CD4-positive, alpha-beta T cell treated with Interleukin-17A for 4 hours (primary cell): ENCODE results near the gene ARF1.

Source experiments
- DNase-seq: peaks from one replicate; pipeline ENCODE4 v3.0.0-alpha.2; 2020; ENCODE audit warnings: mixed read lengths

The ARF1 gene

GRCh38 chr1:228088586-228089498 is 6.3 kb downstream of the ARF1 start:
- peak; percentile 5 for DNase-seq

DNA sequence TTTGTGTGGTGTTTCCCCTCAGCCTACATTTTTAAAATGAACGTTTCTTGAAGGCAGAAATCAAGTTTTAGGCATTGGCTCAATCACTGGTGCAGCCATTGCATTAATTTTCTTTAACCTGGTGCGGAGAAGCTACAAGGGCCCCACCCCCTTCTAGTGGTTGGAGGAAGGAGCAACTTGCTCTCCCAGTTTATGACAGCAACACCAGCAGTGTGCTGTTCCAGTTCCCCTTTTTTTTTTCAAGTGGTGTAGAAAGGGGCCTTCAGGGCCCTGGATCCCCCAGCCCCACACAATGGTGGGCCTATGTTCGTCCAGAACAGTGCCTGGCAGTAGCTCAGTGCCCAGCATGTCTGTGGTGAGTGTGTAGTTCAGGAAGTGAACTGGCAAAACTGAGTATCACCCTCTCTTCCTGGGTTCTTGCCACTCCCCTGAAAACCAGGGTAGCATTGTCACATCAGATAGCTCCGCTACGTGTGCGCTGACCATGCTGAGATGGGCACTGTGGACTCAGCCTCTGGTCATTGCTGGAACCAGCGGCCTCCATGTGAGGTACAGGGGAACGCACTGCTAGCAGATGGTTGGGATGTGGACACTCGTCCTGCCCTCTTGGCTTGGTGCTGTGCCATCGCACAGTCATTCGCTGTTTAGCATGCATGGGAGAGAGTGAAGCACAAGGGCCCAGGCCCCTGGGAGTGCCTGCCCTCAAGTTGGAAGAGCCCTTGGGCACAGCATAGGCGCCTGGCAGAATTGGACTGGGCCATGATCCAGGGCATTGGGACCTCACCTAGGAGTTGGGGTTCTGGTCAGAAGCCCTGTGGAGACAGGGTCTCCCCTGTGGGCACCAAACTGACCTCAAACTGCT is 7.2 kb downstream of the ARF1 start:
- DNase-seq: peak; percentile 3

DNA sequence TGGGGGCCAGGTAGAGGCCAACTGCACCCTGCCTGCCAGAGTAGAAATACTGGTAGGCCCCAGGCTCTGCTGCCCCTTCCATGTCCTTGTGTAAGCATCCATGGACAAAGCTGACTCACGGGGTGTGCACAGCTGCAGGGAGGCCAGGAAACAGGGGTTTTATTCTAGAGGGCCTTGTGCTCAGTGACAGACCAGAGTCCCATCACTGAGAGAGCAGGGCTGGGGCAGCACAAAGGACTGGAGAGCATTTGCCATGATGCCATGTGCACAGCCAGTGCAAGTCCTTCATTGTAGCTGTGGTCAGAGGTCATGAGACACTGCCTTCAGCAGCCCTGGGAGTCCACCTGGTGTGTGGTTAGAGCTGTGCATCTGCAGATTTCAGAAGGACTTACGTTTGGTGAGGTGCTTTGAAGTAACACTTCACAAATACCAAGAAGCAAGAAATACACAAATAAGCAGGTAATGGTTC is 8.1 kb downstream of the ARF1 start:
- DNase-seq: peak; percentile 6

GRCh38 chr1:228091084-228091483 is 8.6 kb downstream of the ARF1 start:
- no peak for DNase-seq

GRCh38 chr1:228092342-228093049 is 10.0 kb downstream of the ARF1 start:
- peak; percentile 2 for DNase-seq

GRCh38 chr1:228093050-228093906 is 10.8 kb downstream of the ARF1 start:
- DNase-seq: peak; percentile 2

GRCh38 chr1:228094432-228095016 is 12.0 kb downstream of the ARF1 start:
- DNase-seq: peak; percentile 1

GRCh38 chr1:228095161-228095560 is 12.7 kb downstream of the ARF1 start:
- DNase-seq: no peak

DNA sequence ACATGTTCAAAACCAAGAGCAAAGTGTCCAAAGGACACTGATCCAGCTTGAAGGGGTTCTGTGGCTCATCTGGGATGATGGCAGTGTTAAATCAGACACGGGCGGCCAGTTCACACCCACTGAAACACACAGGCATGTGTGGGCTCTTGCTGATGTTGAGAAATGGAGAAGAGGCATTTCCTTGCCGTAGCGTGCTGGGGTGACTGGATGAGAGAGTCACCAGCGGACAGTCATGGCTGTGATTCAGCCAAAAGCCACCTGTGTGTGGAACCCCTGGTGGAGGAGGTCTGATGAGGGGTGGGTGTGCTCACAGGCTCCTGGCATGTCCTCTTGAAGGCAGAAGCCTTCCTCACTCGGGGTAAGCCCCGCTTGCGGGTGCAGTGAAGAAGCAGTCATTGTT is 13.4 kb downstream of the ARF1 start:
- peak; percentile 1 for DNase-seq

- peak; percentile 2 for DNase-seq
These were observed 14.2 kb downstream of the ARF1 start for GRCh38 chr1:228096416-228097332.

GRCh38 chr1:228097333-228098081 is 15.0 kb downstream of the ARF1 start:
- no peak for DNase-seq

GRCh38 chr1:228098323-228098931 is 15.9 kb downstream of the ARF1 start:
- DNase-seq: no peak

- DNase-seq: no peak
These were observed 16.8 kb downstream of the ARF1 start for GRCh38 chr1:228099331-228099732.

- DNase-seq: no peak
These were observed 18.5 kb downstream of the ARF1 start for GRCh38 chr1:228100822-228101613.

- no peak for DNase-seq
These were observed 19.1 kb downstream of the ARF1 start for GRCh38 chr1:228101614-228101993.

DNA sequence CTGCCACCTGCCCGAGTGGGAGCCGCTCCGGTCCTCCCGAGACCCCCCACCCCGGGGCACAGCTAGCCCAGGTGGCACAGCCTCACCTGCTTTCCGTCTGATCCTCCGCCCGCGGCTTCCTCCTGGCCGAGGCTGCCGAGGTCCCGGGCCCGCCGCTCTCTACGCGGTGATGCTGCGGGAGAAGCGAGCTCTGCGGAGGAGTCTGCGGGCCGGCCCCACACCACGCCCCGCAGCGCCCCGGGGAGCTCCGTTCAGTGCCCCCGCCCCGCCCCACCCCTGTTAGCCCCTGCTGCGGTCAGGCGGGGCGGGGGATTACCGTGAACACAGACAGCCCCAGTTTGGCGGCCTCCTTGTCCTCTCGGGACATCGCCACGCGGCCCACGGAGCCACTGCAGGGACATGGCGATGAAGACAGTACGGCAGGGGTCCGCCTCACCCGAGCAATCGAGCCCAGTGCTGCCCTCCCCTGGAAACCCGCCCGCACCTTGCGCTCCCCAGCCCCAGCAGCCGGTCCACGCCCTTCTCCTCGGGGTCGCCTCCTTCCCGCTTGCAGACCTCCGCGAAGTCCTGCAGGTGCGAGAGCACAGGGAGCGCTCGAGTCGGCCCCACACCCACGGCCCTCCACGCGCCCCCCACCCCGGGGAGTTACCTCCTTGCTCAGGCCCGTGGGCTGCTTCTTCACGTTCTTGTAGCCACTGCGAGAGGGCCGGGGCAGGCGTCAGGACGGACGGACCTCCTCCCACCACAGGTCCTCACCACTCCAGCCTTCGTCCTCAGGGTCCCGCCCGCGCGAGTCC is 19.7 kb downstream of the ARF1 start:
- peak; percentile 68 for DNase-seq
